NB4 (cell line): Measurements from ENCODE around the gene CTNNA3.

Experiments used
- CTCF ChIP-seq: IDR thresholded peaks from one replicate; pipeline ENCODE4 v1.5.1; 2012; ENCODE audit warnings: low read depth, low read length
- MAX ChIP-seq: IDR thresholded peaks from 2 replicates; pipeline ENCODE4 v1.6.1; 2011; ENCODE audit warnings: low read depth, low read length
- MYC ChIP-seq: IDR thresholded peaks from 2 replicates; pipeline ENCODE4 v1.6.1; 2011; ENCODE audit warnings: low read depth, low read length
- POLR2A ChIP-seq: IDR thresholded peaks from 2 replicates; pipeline ENCODE4 v1.6.1; 2011; ENCODE audit warnings: mild to moderate bottlenecking; ENCODE audit not compliant: insufficient read length; ENCODE audit errors: extremely low read depth

DNA sequence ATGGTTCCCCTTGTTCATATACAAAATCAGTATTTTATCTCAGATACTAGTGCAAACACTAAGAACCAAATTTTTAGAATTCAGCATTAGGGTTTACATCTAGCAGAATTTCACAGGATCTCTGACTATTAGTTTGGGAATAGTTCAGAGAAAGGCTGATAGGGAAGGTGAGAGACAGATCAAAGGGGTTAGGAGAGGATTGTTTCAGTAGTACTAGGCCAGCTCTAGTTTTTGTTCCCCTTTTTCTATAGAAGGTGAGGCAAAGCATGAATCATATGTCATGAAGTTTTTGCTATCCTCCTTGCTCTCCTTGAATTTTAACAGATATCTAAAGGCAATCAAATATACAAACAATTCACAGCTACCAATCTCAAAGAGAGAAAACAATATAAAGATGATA is 26.1 kb upstream of the CTNNA3 start:
- TF ChIP-seq CTCF, result no peak
- TF ChIP-seq MYC, result no peak
- TF ChIP-seq POLR2A, result no peak
- no peak for TF ChIP-seq MAX
